ENCODE results near the gene RFLNA. TPM values are rescaled to one million over a fixed set of nuclear protein-coding genes. Genes with fewer than 3 reads are reported as not detected.
A peak's percentile ranks its signal among the peaks of the same experiment; 100 is the strongest.

The RFLNA gene
- total RNA-seq, 1 donor from 2014 or later, result 1.0 TPM

GRCh38 chr12:124267205-124267778 is 27.6 kb upstream of the RFLNA start:
- Histone ChIP-seq H3K27ac (no peak overlapping the region), H3K4me1 (no peaks in the 10 kb centered on the region), H3K27me3 (no peaks in the 10 kb centered on the region), H3K4me3 (no peak overlapping the region), H3K36me3 (no peaks in the 10 kb centered on the region), H3K9me3 (no peaks in the 10 kb centered on the region)
- no peak for ATAC-seq
- intact Hi-C loops (cut with DNase I), result no loop called here
- no peak for TF ChIP-seq CTCF (IDR thresholded peaks at IDR 0.05)
- no peak for DNase-seq

GRCh38 chr12:124270671-124271070 is 24.2 kb upstream of the RFLNA start:
- no peak for ATAC-seq
- TF ChIP-seq CTCF (IDR thresholded peaks at IDR 0.05), result no peak
- Histone ChIP-seq H3K36me3 (no peaks in the 10 kb centered on the region), H3K4me3 (no peak overlapping the region), H3K27me3 (no peaks in the 10 kb centered on the region), H3K9me3 (no peaks in the 10 kb centered on the region), H3K27ac (no peak overlapping the region), H3K4me1 (no peaks in the 10 kb centered on the region)
- DNase-seq, result no peak
- intact Hi-C loops (cut with DNase I), result no loop called here

GRCh38 chr12:124273630-124274029 is 21.3 kb upstream of the RFLNA start:
- ATAC-seq, result peak; percentile 75
- no peaks in the 10 kb centered on the region for H3K9me3 ChIP-seq
- no peak overlapping the region for H3K27ac ChIP-seq
- no peak for DNase-seq
- H3K4me3 ChIP-seq, result no peak overlapping the region
- no peaks in the 10 kb centered on the region for H3K4me1 ChIP-seq
- intact Hi-C loops (cut with DNase I), result no loop called here
- H3K36me3 ChIP-seq, result no peaks in the 10 kb centered on the region
- peak; percentile 16 for TF ChIP-seq CTCF (IDR thresholded peaks at IDR 0.05)
- H3K27me3 ChIP-seq, result peaks cover 16% of the 10 kb centered on the region

GRCh38 chr12:124276337-124276736 is 18.6 kb upstream of the RFLNA start:
- Histone ChIP-seq H3K27ac (no peak overlapping the region), H3K9me3 (no peaks in the 10 kb centered on the region), H3K4me1 (no peaks in the 10 kb centered on the region), H3K4me3 (no peak overlapping the region), H3K36me3 (no peaks in the 10 kb centered on the region), H3K27me3 (peaks cover 19% of the 10 kb centered on the region)
- intact Hi-C loops (cut with DNase I), result no loop called here
- TF ChIP-seq CTCF (IDR thresholded peaks at IDR 0.05), result no peak
- ATAC-seq (no peak), DNase-seq (no peak)

- no peak for TF ChIP-seq CTCF (IDR thresholded peaks at IDR 0.05)
- Histone ChIP-seq H3K4me3 (no peak overlapping the region), H3K27me3 (peaks cover 19% of the 10 kb centered on the region), H3K4me1 (no peaks in the 10 kb centered on the region), H3K9me3 (no peaks in the 10 kb centered on the region), H3K36me3 (no peaks in the 10 kb centered on the region), H3K27ac (no peak overlapping the region)
- intact Hi-C loops (cut with DNase I), result no loop called here
- DNase-seq (no peak), ATAC-seq (no peak)
Observed at GRCh38 chr12:124277394-124278241, 17.3 kb upstream of the RFLNA start.
